ENCODE results near the gene SUGCT. TPM values are rescaled to one million over a fixed set of nuclear protein-coding genes. Genes with fewer than 3 reads are reported as not detected.

SUGCT gene
- polyA plus RNA-seq, 3 donors = 12.9 to 16.3 (median 13.0) TPM

Other genes starting within 250 kb of the SUGCT start
- 10 to 100 TPM; 59.5 to 80.6 (median 69.0) TPM for gene CDK13, start 184.7 kb upstream of the SUGCT start, polyA plus RNA-seq (ENCODE audit: insufficient read length in 3 of 3)
- 10 to 100 TPM; 45.0 to 45.4 (median 45.1) TPM for gene MPLKIP, start 383 bp upstream of the SUGCT start, polyA plus RNA-seq (ENCODE audit: insufficient read length in 3 of 3)

All from renal cortex interstitium (tissue), 3 donors.